Endothelial cell of umbilical vein (primary cell): ENCODE measurements around the gene LRP10.

Experiments used
- EZH2 ChIP-seq: IDR thresholded peaks from 2 replicates; pipeline ENCODE4 v1.6.1; 2012; ENCODE audit warnings: borderline replicate concordance, low read depth, mild to moderate bottlenecking, moderate library complexity, low read length, inconsistent platforms; ENCODE audit not compliant: severe bottlenecking
- JUN ChIP-seq: IDR thresholded peaks from 2 replicates; pipeline ENCODE4 v1.6.1; 2011; ENCODE audit warnings: borderline replicate concordance, low read depth; ENCODE audit not compliant: insufficient read length, insufficient read depth
- POLR2A ChIP-seq: IDR thresholded peaks from 2 replicates; pipeline ENCODE4 v1.6.1; 2012; ENCODE audit warnings: low read depth, mild to moderate bottlenecking, control low read depth, low read length
- TF ChIP-seq, protein P1 (sequence below), 2 donors: IDR thresholded peaks; 1 replicate in 1 of 2; 2 replicates in 1 of 2; pipeline ENCODE4 v1.5.1; 2011; ENCODE audit warnings: low read length in 2 of 2, mild to moderate bottlenecking in 2 of 2, moderate library complexity in 2 of 2, control low read depth in 1 of 2, inconsistent platforms in 1 of 2, low read depth in 1 of 2; ENCODE audit not compliant: insufficient read depth in 1 of 2; ENCODE audit errors: extremely low read depth in 1 of 2
- TF ChIP-seq, protein P2 (sequence below): IDR thresholded peaks from 2 replicates; pipeline ENCODE4 v1.6.1; 2011; ENCODE audit not compliant: insufficient read depth, insufficient read length

DNA sequence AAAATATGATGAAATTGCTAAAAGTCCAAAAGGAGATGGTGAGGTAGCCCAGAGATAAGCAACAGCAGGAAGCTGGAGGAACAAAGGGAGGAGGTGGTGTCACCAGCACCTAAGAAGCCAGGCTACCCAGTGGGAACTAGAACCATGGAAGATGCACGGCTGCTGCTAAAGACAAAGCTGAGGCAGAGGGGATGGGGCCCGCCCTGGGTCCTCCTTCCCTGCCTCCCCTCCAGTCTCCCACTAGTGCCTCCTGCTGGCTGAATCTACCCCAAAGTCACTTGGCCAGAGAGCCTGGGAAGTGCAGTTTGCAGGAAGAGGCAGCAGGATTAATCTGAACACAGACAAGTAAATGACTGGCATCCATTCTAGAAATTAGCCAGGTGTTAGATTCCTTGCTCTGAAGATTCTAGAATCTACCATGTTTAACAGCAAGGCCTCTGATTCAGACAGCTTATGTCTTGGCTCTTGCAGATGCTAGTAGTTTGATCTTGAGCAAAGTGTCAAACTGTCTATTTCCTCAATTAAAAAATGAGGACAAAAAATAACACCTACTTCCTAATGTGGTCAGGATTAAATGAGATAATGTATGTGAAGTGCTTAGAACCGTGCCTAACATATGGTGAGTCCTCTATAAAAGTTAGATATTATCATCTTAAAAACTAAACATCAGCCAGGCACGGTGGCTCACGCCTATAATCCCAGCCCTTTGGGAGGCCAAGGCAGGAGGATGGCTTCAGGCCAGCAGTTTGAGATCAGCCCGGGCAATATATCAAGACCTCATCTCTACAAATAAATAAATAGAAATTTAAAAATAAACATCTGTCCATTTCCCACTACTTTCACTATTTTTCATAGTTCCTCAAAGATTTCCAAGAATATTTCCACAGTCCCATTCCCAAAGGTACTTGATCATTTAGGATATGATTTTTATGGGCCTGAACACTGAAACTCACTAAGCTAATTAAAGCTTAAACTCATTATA is 5.8 kb upstream of the LRP10 start:
- TF ChIP-seq POLR2A (no peak), JUN (no peak), EZH2 (no peak)
- TF ChIP-seq, protein P1, sequence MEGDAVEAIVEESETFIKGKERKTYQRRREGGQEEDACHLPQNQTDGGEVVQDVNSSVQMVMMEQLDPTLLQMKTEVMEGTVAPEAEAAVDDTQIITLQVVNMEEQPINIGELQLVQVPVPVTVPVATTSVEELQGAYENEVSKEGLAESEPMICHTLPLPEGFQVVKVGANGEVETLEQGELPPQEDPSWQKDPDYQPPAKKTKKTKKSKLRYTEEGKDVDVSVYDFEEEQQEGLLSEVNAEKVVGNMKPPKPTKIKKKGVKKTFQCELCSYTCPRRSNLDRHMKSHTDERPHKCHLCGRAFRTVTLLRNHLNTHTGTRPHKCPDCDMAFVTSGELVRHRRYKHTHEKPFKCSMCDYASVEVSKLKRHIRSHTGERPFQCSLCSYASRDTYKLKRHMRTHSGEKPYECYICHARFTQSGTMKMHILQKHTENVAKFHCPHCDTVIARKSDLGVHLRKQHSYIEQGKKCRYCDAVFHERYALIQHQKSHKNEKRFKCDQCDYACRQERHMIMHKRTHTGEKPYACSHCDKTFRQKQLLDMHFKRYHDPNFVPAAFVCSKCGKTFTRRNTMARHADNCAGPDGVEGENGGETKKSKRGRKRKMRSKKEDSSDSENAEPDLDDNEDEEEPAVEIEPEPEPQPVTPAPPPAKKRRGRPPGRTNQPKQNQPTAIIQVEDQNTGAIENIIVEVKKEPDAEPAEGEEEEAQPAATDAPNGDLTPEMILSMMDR (IDR thresholded peaks at IDR 0.05; ENCODE audit: extremely low read depth in 1 of 2, insufficient read depth in 1 of 2, low read depth in 1 of 2, low read length in 2 of 2) = peak in 1 of 2 donors; percentile 32
- TF ChIP-seq, protein P2, sequence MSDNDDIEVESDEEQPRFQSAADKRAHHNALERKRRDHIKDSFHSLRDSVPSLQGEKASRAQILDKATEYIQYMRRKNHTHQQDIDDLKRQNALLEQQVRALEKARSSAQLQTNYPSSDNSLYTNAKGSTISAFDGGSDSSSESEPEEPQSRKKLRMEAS = no peak
